NB4 (cell line): ENCODE measurements around the gene CRIP3.

Experiments
- DNase-seq: peaks from one replicate; pipeline ENCODE4 v3.0.0; 2010; ENCODE audit warnings: low read depth
- H3K4me3 ChIP-seq: one replicate; pipeline ENCODE4 v1.5.1; 2011; ENCODE audit warnings: mild to moderate bottlenecking, low read depth, low read length, moderate library complexity
- MYC ChIP-seq: IDR thresholded peaks from 2 replicates; pipeline ENCODE4 v1.6.1; 2011; ENCODE audit warnings: low read depth, low read length
- POLR2A ChIP-seq: IDR thresholded peaks from 2 replicates; pipeline ENCODE4 v1.6.1; 2011; ENCODE audit warnings: mild to moderate bottlenecking; ENCODE audit not compliant: insufficient read length; ENCODE audit errors: extremely low read depth
- TF ChIP-seq, protein P1 (sequence below): IDR thresholded peaks from 2 replicates; pipeline ENCODE4 v1.6.1; 2011; ENCODE audit warnings: low read depth, low read length
- TF ChIP-seq, protein P2 (sequence below): IDR thresholded peaks from one replicate; pipeline ENCODE4 v1.5.1; 2012; ENCODE audit warnings: low read depth, low read length

Gene CRIP3

DNA sequence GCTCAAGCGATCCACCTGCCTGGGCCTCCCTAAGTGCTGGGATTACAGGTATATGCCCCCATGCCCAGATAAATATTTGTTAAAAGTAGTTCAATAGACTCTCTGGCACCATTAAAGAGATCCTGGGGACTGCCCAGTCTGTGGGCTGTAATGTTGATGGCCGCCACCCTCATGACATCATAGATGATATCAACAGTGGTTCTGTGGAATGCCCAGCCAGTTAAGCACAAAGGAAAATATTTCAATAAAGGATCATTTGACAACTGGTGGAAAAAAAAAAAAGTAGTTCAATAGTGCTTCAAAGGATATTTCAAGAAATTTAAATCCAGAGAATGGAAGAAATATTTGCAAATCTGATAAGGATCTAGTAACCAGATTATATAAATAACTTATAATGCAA is 1.5 kb upstream of the CRIP3 start:
- DNase-seq: no peak
- H3K4me3 ChIP-seq: no peak overlapping the region
- TF ChIP-seq, protein P1, sequence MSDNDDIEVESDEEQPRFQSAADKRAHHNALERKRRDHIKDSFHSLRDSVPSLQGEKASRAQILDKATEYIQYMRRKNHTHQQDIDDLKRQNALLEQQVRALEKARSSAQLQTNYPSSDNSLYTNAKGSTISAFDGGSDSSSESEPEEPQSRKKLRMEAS: no peak
- TF ChIP-seq MYC: no peak
- TF ChIP-seq POLR2A: no peak
- TF ChIP-seq, protein P2, sequence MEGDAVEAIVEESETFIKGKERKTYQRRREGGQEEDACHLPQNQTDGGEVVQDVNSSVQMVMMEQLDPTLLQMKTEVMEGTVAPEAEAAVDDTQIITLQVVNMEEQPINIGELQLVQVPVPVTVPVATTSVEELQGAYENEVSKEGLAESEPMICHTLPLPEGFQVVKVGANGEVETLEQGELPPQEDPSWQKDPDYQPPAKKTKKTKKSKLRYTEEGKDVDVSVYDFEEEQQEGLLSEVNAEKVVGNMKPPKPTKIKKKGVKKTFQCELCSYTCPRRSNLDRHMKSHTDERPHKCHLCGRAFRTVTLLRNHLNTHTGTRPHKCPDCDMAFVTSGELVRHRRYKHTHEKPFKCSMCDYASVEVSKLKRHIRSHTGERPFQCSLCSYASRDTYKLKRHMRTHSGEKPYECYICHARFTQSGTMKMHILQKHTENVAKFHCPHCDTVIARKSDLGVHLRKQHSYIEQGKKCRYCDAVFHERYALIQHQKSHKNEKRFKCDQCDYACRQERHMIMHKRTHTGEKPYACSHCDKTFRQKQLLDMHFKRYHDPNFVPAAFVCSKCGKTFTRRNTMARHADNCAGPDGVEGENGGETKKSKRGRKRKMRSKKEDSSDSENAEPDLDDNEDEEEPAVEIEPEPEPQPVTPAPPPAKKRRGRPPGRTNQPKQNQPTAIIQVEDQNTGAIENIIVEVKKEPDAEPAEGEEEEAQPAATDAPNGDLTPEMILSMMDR: no peak

DNA sequence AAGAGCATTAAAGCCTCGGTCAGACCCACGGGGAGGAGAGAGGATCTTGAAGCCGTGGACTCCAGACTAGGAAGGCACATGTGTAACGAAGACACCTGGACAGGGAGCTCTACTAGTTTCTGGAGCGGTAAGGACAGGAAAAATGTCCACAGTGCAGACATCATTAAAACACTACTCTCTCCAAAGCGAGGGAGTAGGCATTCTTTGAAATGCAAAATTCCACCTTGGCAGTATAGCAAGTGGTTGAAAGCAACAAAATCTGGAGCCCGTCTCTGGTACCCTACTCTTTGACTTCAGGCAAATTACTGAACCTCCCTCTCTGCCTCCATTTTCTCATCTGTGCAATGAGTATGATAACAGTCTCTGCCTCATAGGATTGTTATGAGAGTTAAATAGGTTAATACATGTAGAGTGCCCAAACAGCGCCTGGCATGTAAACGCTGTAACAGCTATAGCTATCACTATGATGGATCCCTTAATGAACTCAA is 408 bp upstream of the CRIP3 start:
- H3K4me3 ChIP-seq: no peak overlapping the region
- TF ChIP-seq POLR2A (no peak), MYC (no peak)
- TF ChIP-seq, protein P2: no peak
- TF ChIP-seq, protein P1: no peak
- DNase-seq: no peak

DNA sequence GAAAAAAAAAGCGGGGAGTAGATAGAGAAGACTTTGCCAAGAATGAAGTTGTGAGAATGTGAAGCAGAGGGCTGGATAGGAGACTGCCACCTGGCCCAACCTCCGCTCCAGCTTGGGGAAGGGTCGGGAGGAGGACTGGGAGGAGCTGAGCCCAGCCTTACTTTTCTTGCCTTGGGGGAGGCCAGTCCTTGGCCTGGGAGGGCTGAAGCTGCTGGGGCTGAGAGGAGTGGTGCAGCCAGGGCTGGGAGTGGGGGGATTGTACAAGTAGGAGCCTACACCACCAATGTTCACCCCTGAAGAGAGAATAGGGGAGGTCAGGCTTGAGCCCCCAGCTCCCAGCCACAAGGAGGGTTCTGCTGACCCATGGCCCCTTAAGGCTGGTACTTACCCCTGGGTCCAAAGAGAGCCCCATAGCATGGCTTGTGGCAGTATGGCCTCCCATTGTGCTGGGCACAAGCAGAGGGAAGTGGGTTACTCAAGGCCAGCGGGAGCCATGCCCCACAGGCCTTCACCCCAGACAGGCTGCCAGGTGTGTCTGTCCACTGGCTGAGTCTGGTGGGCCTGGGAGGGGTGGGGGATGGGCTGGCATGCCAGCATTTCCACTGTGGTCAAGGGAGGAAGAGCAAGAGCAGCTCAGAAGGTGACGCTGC is 1.1 kb downstream of the CRIP3 start:
- H3K4me3 ChIP-seq: no peak overlapping the region
- DNase-seq: no peak
- TF ChIP-seq, protein P2: no peak
- TF ChIP-seq, protein P1: no peak
- TF ChIP-seq MYC (no peak), POLR2A (no peak)

DNA sequence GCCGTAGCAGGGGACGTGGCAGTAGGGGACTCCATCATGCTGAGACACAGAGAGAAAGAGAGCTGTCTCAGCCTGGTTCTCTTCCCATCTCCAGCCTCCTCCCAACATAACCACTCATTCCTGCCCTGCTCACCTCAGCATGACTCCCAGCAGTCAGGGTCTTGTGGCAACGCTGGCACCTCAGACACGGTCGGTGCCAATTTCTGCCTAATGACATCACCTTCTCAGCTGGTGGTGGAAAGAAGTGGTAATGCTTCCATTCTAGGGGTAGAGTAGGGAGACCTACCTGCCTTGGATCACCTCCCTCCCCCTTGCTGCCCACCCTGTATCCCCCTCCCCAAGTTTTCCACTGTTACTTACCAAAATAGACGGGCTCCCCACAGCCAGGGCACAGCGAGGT is 2.5 kb downstream of the CRIP3 start:
- DNase-seq: no peak
- TF ChIP-seq MYC (no peak), POLR2A (no peak)
- TF ChIP-seq, protein P2: no peak
- TF ChIP-seq, protein P1: no peak
- no peak overlapping the region for H3K4me3 ChIP-seq

DNA sequence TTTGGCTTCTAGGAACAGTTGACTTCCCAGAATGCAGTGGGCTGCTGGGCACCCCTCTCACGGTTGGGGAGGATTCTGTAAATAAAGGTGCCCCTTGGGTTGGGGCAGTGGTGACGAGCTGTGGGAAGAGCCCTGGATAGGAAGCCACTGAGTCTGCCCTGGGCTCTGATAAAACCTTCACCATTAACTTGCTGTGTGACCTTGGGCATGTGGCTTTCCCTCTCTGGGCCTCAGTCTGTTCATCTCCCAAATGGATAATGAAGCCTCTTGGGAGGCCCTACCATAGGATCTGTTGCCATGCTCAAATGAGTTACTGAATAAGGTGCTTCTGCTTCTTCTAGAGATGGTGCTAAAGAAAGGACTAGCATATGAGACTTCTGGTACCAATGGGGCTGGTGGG is 3.7 kb downstream of the CRIP3 start:
- no peak for TF ChIP-seq POLR2A
- TF ChIP-seq, protein P1: no peak
- TF ChIP-seq, protein P2: no peak
- TF ChIP-seq MYC: no peak
- no peak for DNase-seq
- H3K4me3 ChIP-seq: no peak overlapping the region
